Loucy (cell line): ENCODE data around the gene CAV2.
"Not testable (repeated sequence)": the region's sequence is repeated elsewhere in the genome, so short reads cannot be mapped to it uniquely, and the experiment has no call there.

Experiments used
- H2AFZ ChIP-seq: fragments of 200-600 bp; sonication (generic); 2 replicates; pipeline ENCODE4 v1.6.0; 2016; ENCODE audit warnings: antibody characterized with exemption, mild to moderate bottlenecking, low read length, moderate library complexity
- H3F3A ChIP-seq: fragments of 200-600 bp; 2 replicates; pipeline ENCODE4 v1.6.0; 2016; ENCODE audit warnings: antibody characterized with exemption, low read depth, mild to moderate bottlenecking
- H3K27me3 ChIP-seq: fragments of 200-600 bp; sonication (generic); 2 replicates; pipeline ENCODE4 v1.6.1; 2014; ENCODE audit warnings: low read length, mild to moderate bottlenecking; ENCODE audit not compliant: insufficient read depth, poor library complexity, severe bottlenecking
- H3K36me3 ChIP-seq: fragments of 200-600 bp; sonication (generic); 2 replicates; pipeline ENCODE4 v1.6.1; 2016; ENCODE audit warnings: low read length; ENCODE audit not compliant: insufficient read depth
- H3K4me1 ChIP-seq: fragments of 200-600 bp; sonication (generic); 2 replicates; pipeline ENCODE4 v1.5.1; 2014; ENCODE audit warnings: low read length, mild to moderate bottlenecking; ENCODE audit not compliant: insufficient read depth, poor library complexity, severe bottlenecking
- H3K4me2 ChIP-seq: fragments of 200-600 bp; sonication (generic); 2 replicates; pipeline ENCODE4 v1.6.0; 2014; ENCODE audit warnings: antibody characterized with exemption, low read length, low read depth, mild to moderate bottlenecking; ENCODE audit not compliant: poor library complexity, severe bottlenecking
- H3K4me3 ChIP-seq: fragments of 200-600 bp; sonication (generic); 2 replicates; pipeline ENCODE4 v1.5.1; 2014; ENCODE audit warnings: low read length, mild to moderate bottlenecking, mixed read lengths; ENCODE audit not compliant: poor library complexity, severe bottlenecking
- H3K79me2 ChIP-seq: fragments of 200-600 bp; sonication (generic); 2 replicates; pipeline ENCODE4 v1.6.1; 2014; ENCODE audit warnings: low read length; ENCODE audit not compliant: insufficient read depth
- H3K9ac ChIP-seq: fragments of 200-600 bp; sonication (generic); 2 replicates; pipeline ENCODE4 v1.6.0; 2014; ENCODE audit warnings: mild to moderate bottlenecking, low read depth, low read length, moderate library complexity; ENCODE audit not compliant: poor library complexity, severe bottlenecking
- H3K9me2 ChIP-seq: fragments of 200-600 bp; sonication (generic); replicated peaks from 2 replicates; pipeline ENCODE4 v1.6.1; 2016; ENCODE audit warnings: low read depth, low read length, mixed read lengths
- H3K9me3 ChIP-seq: fragments of 200-600 bp; sonication (generic); 2 replicates; pipeline ENCODE4 v1.6.1; 2014; ENCODE audit warnings: mild to moderate bottlenecking, antibody characterized with exemption, low read length, low read depth; ENCODE audit not compliant: insufficient read depth
- H4K20me1 ChIP-seq: fragments of 200-600 bp; sonication (generic); 2 replicates; pipeline ENCODE4 v1.6.0; 2014; ENCODE audit warnings: antibody characterized with exemption, low read length, mild to moderate bottlenecking; ENCODE audit not compliant: insufficient read depth, poor library complexity, severe bottlenecking
- CTCF ChIP-seq: fragments of 200-600 bp; sonication (generic); conservative IDR thresholded peaks from 2 replicates; pipeline ENCODE4 v1.5.1; 2014; ENCODE audit warnings: mild to moderate bottlenecking, antibody characterized with exemption, low read length
- EZH2phosphoT487 ChIP-seq: fragments of 200-600 bp; IDR thresholded peaks from 2 replicates; pipeline ENCODE4 v1.6.1; 2018; ENCODE audit warnings: antibody characterized with exemption, mild to moderate bottlenecking, moderate library complexity, borderline replicate concordance

CAV2 gene

GRCh38 chr7:116478834-116479233, 20.7 kb upstream of the CAV2 start:
- Histone ChIP-seq H4K20me1 (no peaks in the 10 kb centered on the region), H3K4me3 (no peak overlapping the region), H3K9ac (no peak overlapping the region), H3K36me3 (no peaks in the 10 kb centered on the region), H3F3A (peaks cover 5% of the 10 kb centered on the region; the same call in 1 of the 2 replicates), H3K4me1 (peaks cover 15% of the 10 kb centered on the region), H3K9me2 (no peaks in the 10 kb centered on the region), H3K4me2 (no peak overlapping the region), H3K79me2 (no peaks in the 10 kb centered on the region), H3K27me3 (no peaks in the 10 kb centered on the region), H3K9me3 (no peaks in the 10 kb centered on the region), H2AFZ (no peak overlapping the region)
- TF ChIP-seq CTCF (no peak), EZH2phosphoT487 (no peak)

GRCh38 chr7:116483271-116483942, 16.1 kb upstream of the CAV2 start:
- Histone ChIP-seq H3K36me3 (no peaks in the 10 kb centered on the region), H3K9ac (no peak overlapping the region), H3K4me2 (no peak overlapping the region), H3K4me3 (no peak overlapping the region), H3K9me3 (no peaks in the 10 kb centered on the region), H3K79me2 (no peaks in the 10 kb centered on the region), H4K20me1 (no peaks in the 10 kb centered on the region), H3K9me2 (no peaks in the 10 kb centered on the region), H3K4me1 (peaks cover 23% of the 10 kb centered on the region), H2AFZ (no peak overlapping the region), H3F3A (no peaks in the 10 kb centered on the region), H3K27me3 (no peaks in the 10 kb centered on the region)
- no peak for TF ChIP-seq EZH2phosphoT487
- no peak for TF ChIP-seq CTCF

- not testable (repeated sequence) for H3K4me3 ChIP-seq, H3K79me2 ChIP-seq, H3K27me3 ChIP-seq, H3K9me2 ChIP-seq, H3K9ac ChIP-seq, H3K9me3 ChIP-seq, H3K4me2 ChIP-seq, H3K36me3 ChIP-seq, H4K20me1 ChIP-seq, H3F3A ChIP-seq, H2AFZ ChIP-seq
- peaks cover 23% of the 10 kb centered on the region for H3K4me1 ChIP-seq
Measured at GRCh38 chr7:116484389-116484788, 15.1 kb upstream of the CAV2 start.

- no peak overlapping the region for H3K4me3 ChIP-seq
- no peak overlapping the region for H3K9ac ChIP-seq
- no peak overlapping the region for H2AFZ ChIP-seq
- no peaks in the 10 kb centered on the region for H3F3A ChIP-seq
- no peaks in the 10 kb centered on the region for H3K27me3 ChIP-seq
- no peaks in the 10 kb centered on the region for H3K79me2 ChIP-seq
- no peaks in the 10 kb centered on the region for H4K20me1 ChIP-seq
- H3K4me2 ChIP-seq = no peak overlapping the region
- TF ChIP-seq EZH2phosphoT487 (no peak), CTCF (no peak)
- H3K4me1 ChIP-seq = peaks cover 15% of the 10 kb centered on the region
- H3K9me3 ChIP-seq = no peaks in the 10 kb centered on the region
- H3K36me3 ChIP-seq = no peaks in the 10 kb centered on the region
- H3K9me2 ChIP-seq = no peaks in the 10 kb centered on the region
Measured at GRCh38 chr7:116487907-116488521, 11.5 kb upstream of the CAV2 start.
